Measurements from ENCODE around the gene AGL. TPM values are rescaled to one million over a fixed set of nuclear protein-coding genes. Genes with fewer than 3 reads are reported as not detected.

AGL gene
- total and polyA plus RNA-seq, 2 of the 4 experiments (the other 2 are of a cell fraction): 2.4 to 7.0 TPM

DNA sequence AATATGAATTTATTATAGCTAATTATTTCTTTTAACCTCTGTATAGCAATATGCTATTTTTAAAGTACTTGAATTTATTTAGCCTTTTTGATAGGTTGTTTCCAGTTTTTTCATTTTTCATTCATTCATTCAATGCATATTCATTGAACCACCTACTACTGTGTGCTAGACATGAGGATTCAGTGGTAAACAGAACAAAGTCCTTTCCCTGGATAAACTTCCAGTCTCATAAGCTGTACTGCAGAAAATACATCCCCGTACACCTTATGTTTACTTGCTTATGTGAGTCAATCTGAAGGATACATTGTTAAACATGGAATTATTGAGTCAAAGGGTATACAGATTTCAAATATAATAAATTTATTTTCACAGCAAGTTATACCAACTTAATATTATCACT, 21.9 kb downstream of the AGL start:
- Histone ChIP-seq H3K14ac (replicated peaks; ENCODE audit: low read depth, low read length) (no peak overlapping the region), H3K4me2 (ENCODE audit: low read depth, low read length) (no peak overlapping the region), H3K27me3 (ENCODE audit: control insufficient read depth, insufficient read depth, low read length) (no peaks in the 10 kb centered on the region), H2BK5ac (ENCODE audit: low read depth, low read length, poor library complexity, severe bottlenecking) (no peak overlapping the region), H2AK9ac (replicated peaks; ENCODE audit: low read depth, low read length, poor library complexity) (no peak overlapping the region), H3K36me3 (ENCODE audit: control insufficient read depth, insufficient read depth, low read length) (no peaks in the 10 kb centered on the region), H3K27ac (ENCODE audit: insufficient read depth, low read length) (no peak overlapping the region), H2BK20ac (ENCODE audit: low read depth, low read length) (no peak overlapping the region), H4K20me1 (ENCODE audit: insufficient read depth, low read length) (no peaks in the 10 kb centered on the region), H3K56ac (ENCODE audit: extremely low read depth, insufficient read depth, low read length) (no peak overlapping the region), H2BK120ac (ENCODE audit: low read depth, low read length) (no peak overlapping the region), H4K8ac (ENCODE audit: low read depth in 2 of 2, low read length in 2 of 2) (no peak overlapping the region), H3K4me1 (ENCODE audit: control insufficient read depth, insufficient read depth, low read length) (0 out of 2 replicates have a peak, but pooled peaks cover 3% of the 10 kb centered on the region), H3K23ac (ENCODE audit: low read depth, low read length) (no peak overlapping the region), H3K4me3 (ENCODE audit: insufficient read depth, low read depth, low read length) (no peak overlapping the region), H2BK15ac (ENCODE audit: low read depth, low read length) (no peak overlapping the region), H2AK5ac (ENCODE audit: low read depth, low read length) (no peak overlapping the region), H4K91ac (ENCODE audit: insufficient read depth, low read depth, low read length) (no peak overlapping the region), H3K9me1 (ENCODE audit: insufficient read depth, low read length) (no peaks in the 10 kb centered on the region), H2AFZ (replicated peaks; ENCODE audit: low read length, poor library complexity) (no peak overlapping the region), H3K18ac (ENCODE audit: low read depth, low read length) (no peak overlapping the region), H4K5ac (ENCODE audit: low read depth, low read length) (no peak overlapping the region), H3K79me1 (ENCODE audit: low read depth in 1 of 2, low read length in 2 of 2) (no peaks in the 10 kb centered on the region), H3K9me3 (ENCODE audit: control insufficient read depth, insufficient read depth, low read length) (no peaks in the 10 kb centered on the region), H3K4ac (ENCODE audit: low read depth, low read length) (no peak overlapping the region), H3K9ac (ENCODE audit: low read depth, low read length) (no peak overlapping the region)
- ATAC-seq (ENCODE audit: low read depth) (no peak), DNase-seq (no peak)
- in situ Hi-C loops (cut with MboI; ENCODE audit: low sequenced_read_pairs): no loop called here
- TF ChIP-seq MAFK (IDR thresholded peaks at IDR 0.05; ENCODE audit: low read depth, low read length) (no peak), CHD1 (IDR thresholded peaks at IDR 0.05; ENCODE audit: low read depth, low read length) (no peak), POLR2A (IDR thresholded peaks at IDR 0.05; ENCODE audit: low read depth, low read length) (no peak), CEBPB (IDR thresholded peaks at IDR 0.05; ENCODE audit: low read depth, low read length) (no peak), BHLHE40 (IDR thresholded peaks at IDR 0.05; ENCODE audit: low read depth, low read length) (no peak), NFE2L2 (IDR thresholded peaks at IDR 0.05; ENCODE audit: low read depth, low read length) (no peak), RCOR1 (IDR thresholded peaks at IDR 0.05; ENCODE audit: insufficient replicate concordance, low read length) (no peak), FOS (IDR thresholded peaks at IDR 0.05; ENCODE audit: low read depth, low read length) (no peak), MAZ (IDR thresholded peaks at IDR 0.05; ENCODE audit: borderline replicate concordance, low read depth, low read length) (no peak), RAD21 (IDR thresholded peaks at IDR 0.05; ENCODE audit: low read length) (no peak), SMC3 (IDR thresholded peaks at IDR 0.05; ENCODE audit: low read depth, low read length) (no peak)
- TF ChIP-seq, protein P1, sequence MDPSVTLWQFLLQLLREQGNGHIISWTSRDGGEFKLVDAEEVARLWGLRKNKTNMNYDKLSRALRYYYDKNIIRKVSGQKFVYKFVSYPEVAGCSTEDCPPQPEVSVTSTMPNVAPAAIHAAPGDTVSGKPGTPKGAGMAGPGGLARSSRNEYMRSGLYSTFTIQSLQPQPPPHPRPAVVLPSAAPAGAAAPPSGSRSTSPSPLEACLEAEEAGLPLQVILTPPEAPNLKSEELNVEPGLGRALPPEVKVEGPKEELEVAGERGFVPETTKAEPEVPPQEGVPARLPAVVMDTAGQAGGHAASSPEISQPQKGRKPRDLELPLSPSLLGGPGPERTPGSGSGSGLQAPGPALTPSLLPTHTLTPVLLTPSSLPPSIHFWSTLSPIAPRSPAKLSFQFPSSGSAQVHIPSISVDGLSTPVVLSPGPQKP (IDR thresholded peaks at IDR 0.05; ENCODE audit: borderline replicate concordance, low read depth, low read length): no peak
- no CpG with 5 or more reads among the region's 1 CpG for WGBS, 2 experiments (ENCODE audit: extremely low coverage in 2 of 2, insufficient read length in 1 of 2)
- CTCF ChIA-PET: interaction anchor here (0.8 kb wide), 1 partner anchor 13 kb away, joined by 4 read pairs; no protein-coding TSS in a partner anchor
- POLR2A ChIA-PET (ENCODE audit: unreplicated experiment): no interaction called here
- intact Hi-C loops (cut with micrococcal nuclease): no loop called here
- no TSS peak for BruUV-seq (replicated peaks)
- dilution Hi-C loops (cut with HindIII; ENCODE audit: low sequenced_read_pairs, unreplicated experiment): no loop called here

Measured in IMR-90 (cell line).